HG03432 (cell line): ENCODE measurements around the gene E2F6.

ENCODE experiments used
- ATAC-seq: cut with Tn5 transposase; IDR thresholded peaks from one replicate; pipeline ENCODE4 v1.9.1; 2021; ENCODE audit warnings: mild to moderate bottlenecking, moderate library complexity; ENCODE audit not compliant: unreplicated experiment

Gene E2F6

GRCh38 chr2:11396021-11396420 is 69.9 kb downstream of the E2F6 start:
- no peak for ATAC-seq

GRCh38 chr2:11395389-11395788 is 70.6 kb downstream of the E2F6 start:
- ATAC-seq: no peak
